Measurements from ENCODE around the gene INHBB.
"Not testable (repeated sequence)": the region's sequence is repeated elsewhere in the genome, so short reads cannot be mapped to it uniquely, and the experiment has no call there.

INHBB gene

DNA sequence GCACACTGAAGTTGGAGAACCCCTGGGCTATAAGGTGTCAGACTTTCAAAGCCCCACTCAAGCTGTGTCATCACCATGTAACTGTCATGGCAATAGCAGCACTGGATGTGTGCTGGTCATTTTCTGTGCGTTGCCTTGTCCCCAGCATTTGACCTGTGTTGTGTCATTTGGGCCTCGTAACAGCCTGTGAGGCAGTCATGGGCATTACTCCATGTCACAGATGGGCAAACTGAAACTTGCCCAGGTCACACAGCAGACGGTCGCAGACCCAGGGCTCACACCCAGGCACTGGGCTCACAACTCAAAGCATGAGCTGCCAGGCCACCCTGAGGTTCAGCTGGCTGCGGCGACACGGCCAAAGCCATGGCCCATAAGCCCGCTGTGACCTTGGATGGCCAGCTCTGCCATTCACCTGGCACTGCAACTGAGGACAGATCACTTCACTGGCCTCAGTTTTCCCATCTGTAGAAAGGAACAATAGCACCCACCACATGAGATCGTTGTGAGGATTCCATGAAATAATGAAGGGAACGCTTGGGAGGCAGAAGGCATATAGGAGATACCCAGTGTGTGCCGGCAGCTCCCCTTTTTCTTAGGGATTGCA, 36.7 kb downstream of the INHBB start:
- DNase-seq (ENCODE audit: low read depth) = no peak

- no peak for DNase-seq (ENCODE audit: low read depth)
Measured at GRCh38 chr2:120383191-120383590, 37.3 kb downstream of the INHBB start.

- DNase-seq (ENCODE audit: low read depth) = no peak
Measured at GRCh38 chr2:120383631-120384340, 37.9 kb downstream of the INHBB start.

DNA sequence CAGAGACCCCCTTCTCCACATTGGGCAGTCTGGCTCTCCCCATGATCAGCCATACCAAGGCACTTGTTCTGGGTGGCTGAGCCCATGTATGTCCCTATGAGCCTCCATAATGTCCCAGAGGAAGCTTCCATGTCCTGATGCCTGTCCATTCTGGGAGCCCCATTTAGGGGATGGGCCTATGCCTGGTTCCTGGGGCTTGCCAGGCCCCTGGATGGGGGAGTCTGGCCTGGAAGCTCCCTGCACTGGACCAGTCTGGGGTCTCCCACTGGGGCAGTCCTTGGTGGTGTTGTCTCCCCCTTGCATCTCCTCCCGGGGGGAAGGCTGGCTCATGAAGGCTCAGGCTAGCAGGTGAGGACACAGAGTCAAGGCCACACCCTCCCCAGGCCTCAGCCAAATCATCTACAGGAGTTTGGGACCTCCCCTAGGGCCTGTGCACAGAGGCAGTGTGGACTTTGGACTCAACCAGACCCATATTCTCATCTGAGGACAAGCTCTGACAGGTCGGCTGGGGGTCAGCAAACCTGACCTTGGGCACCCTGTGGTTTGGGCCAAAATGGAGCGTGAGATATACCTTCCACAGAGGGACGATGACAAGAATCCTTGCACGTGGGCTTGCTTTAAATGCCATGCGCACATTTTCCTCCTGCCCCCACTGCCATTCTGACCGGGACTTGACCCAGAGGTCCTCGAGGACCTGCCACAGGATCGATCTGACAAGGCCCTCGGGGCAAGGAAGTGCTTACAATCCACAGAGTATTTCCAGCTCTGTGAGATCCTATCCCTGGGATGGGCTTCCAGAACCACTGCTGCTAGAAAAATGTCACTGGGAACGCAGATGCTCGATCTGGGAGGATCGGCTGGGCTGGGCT, 38.8 kb downstream of the INHBB start:
- no peak for DNase-seq (ENCODE audit: low read depth)

DNA sequence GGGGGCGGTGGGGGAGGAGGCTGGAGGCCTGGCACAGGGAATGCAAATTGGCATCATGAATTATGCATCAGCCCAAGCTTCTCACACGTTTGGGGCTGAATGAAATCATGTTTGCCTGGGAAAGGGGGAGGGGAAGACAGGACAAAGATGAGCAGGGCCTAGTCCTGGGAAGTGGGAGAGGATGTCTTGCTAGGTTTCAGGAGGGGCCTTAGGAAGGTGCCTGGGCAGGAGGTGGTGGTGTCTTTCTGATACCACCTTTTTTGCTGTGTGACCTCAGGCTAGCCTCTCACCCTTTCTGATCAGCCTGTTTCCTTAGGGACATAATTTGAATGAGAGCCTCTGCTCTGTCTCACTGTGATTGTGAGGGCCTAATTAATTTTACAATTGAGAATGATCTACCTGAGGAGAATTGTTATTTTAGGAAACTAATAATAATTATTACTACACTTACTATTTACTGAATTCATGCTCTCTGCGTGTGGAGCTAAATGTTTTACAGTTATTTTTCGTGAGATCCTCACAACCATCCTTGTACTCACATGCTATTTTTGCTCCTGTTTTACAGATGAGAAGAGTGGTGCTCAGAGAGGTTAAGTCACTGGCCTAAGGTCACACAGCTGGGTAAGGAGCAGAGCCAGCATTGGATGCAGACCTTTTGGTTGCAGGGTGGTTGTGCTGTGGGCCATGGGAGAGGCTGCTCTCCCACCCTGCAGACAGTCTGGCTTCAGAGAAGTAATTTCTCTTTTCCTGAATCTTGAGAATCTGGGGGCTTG, 39.6 kb downstream of the INHBB start:
- no peak for DNase-seq (ENCODE audit: low read depth)

DNA sequence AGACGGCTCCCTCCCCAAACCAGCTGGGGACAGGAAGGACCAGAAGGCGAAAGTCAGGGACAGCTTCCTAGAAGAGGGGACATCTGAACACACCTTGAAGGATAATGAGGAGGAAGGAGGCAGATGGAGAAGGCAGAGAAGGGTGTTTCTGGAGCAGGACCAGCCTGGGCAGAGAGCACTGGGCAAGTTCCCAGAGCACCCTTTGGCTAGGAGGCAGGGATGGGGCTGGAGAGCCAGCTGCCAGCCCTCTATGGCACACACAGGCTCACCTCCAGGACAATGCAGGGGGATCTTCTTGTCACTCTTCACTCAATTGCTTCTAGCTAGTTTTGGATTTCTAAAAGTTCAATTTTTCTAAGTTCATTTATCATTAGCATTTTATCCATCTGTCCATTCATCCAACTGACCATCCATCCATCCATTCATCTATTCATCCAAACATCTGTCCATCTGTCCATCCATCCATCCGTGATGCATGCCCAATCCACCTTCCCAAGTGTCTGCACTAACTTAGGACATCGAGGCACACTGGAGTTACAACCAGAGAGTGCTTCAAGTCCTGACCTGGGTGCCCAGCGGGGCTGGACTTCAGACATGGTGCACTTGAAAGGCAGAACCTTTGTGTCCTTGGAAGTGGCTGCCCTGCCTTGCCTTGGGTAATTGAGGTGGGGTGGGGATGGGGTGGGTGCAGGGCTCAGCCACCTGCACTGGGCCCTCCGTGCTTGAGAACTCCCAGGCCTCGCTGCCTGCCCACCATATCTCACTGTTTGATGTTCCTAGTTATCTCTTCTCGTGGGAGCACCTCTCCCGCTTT, 42.5 kb downstream of the INHBB start:
- no peak for DNase-seq (ENCODE audit: low read depth)

- no peak for DNase-seq (ENCODE audit: low read depth)
Measured at GRCh38 chr2:120389036-120389391, 43.1 kb downstream of the INHBB start.

DNA sequence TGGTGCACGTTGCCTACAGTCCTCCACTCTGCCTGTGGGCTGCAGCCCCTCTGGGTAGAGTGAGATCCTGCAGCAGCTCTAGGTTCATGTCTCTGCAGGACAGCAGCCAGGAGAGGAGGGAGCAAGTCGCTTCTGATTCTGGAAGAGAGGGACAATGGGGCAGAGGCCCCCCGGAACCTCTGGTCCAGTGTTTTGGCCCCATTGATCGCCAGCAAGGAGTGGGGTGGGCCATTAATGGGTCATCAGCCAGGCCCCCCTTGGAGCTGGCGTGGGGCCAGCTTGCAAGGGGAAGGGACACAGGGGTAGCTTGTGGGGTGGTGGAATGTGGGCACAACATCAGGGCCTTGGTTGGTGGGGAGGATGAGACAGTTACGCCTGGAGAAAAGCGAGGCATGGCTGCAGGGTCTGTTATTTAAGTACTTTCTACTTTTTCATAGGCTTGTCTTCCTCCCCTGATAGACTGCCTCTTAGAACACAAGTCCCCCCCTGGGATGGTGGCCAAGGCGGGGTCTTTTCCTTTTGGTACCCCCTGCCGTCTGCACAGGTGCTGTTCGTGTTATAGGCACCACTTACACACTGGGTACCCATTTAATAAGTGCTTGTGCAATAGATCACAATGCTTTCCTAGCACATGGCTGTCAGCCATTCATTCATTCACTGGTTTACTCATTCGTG, 44.6 kb downstream of the INHBB start:
- no peak for DNase-seq (ENCODE audit: low read depth)

DNA sequence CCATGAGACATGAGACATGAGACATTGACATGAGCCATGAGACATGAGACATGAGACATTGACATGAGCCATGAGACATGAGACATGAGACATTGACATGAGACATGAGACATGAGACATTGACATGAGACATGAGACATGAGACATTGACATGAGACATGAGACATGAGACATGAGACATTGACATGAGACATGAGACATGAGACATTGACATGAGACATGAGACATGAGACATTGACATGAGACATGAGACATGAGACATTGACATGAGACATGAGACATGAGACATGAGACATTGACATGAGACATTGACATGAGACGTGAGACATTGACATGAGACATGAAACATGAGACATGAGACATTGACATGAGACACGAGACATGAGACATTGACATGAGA, 45.4 kb downstream of the INHBB start:
- not testable (repeated sequence) for DNase-seq (ENCODE audit: low read depth)

DNA sequence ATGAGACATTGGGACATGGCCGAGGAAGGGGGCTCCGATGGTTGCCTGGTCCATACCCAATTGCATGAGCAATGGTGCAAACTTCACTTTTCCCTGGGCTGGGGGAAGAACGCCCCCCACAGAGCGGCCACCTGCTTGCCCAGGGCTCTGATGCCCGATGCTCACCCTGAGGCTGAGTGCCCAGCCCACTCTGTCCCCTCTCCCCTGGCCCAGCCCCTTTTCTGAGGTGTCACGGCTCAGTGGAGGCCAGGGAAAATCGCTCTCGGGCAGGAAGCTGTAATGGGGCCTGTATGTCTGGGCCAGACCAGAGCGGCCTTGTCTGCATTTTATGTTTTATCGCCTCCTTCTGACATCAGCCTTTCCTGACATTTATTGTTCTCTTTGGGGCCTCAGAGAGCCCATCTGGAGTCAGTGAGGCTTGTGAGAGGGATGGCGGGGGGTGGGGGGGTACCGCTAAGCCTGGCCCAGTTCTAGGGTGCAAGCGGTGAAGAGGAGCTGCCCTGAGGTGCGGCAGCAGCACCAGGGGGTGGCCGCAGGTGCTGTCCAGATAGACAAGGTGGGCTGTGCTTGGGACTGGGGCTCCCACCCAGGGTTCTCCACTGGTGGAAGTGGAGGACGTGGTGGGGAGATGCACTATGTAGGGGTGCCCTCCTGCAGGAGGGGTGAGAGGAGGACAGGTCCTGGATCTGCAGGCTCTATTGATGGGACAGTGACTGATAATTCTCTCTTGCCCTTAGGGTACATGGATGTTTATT, 46.2 kb downstream of the INHBB start:
- DNase-seq (ENCODE audit: low read depth) = no peak

DNA sequence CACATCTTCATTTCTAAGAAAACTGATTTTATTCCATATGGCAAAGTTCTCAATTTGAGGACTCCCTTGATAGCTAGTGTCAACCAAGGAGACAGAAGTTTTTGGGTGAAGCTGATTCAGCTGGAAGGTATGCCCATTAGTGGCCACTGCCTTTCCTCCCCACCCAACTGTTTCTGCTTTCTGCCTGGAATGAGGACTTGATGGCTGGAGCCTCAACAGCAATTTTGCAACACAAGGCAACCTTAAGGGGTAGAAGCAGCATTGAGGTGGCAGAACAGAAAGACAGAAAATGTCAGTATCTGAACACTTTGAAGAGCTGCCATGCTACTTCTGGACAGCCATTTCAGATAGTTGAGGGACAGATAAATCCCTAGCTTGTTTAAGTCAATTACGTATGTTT, 47.0 kb downstream of the INHBB start:
- no peak for DNase-seq (ENCODE audit: low read depth)

DNA sequence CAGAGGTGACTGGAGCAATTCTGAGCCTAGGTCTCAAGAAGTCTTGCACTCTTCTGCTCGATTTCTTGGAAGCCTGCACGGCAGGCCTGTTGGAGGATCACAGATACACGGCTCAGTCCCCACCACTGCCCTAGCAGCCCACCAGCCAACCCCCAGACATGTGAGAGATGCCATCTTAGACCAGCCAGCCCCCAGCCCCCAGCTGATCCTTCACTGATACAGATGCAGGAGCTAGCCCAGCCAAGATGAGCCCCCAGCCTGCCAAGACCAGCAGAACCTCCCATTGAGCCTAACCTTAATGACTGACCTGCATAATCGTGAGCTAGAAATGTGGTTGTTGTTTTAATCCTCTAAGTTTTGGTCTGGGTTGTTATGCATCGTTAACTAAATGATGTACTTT, 47.5 kb downstream of the INHBB start:
- no peak for DNase-seq (ENCODE audit: low read depth)

DNA sequence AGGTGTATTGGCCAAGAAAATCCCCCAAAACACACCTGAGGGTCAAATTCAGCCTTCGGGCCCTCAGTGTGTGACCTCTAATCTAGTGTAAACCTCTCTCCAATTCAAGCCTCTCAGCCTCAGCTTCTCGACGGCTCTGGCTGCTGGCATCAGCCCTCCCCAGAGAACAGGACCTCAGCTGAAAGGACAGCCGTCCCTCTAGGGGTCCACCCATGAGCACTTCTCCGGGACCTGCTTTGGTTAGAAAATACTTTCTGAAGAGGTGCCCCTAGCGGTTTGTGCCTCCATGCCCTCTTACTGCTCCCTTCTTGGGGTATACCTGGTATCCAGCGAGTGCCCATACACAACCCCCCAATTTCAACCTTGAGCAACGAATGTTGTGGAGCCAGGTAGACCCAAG, 48.8 kb downstream of the INHBB start:
- no peak for DNase-seq (ENCODE audit: low read depth)

DNA sequence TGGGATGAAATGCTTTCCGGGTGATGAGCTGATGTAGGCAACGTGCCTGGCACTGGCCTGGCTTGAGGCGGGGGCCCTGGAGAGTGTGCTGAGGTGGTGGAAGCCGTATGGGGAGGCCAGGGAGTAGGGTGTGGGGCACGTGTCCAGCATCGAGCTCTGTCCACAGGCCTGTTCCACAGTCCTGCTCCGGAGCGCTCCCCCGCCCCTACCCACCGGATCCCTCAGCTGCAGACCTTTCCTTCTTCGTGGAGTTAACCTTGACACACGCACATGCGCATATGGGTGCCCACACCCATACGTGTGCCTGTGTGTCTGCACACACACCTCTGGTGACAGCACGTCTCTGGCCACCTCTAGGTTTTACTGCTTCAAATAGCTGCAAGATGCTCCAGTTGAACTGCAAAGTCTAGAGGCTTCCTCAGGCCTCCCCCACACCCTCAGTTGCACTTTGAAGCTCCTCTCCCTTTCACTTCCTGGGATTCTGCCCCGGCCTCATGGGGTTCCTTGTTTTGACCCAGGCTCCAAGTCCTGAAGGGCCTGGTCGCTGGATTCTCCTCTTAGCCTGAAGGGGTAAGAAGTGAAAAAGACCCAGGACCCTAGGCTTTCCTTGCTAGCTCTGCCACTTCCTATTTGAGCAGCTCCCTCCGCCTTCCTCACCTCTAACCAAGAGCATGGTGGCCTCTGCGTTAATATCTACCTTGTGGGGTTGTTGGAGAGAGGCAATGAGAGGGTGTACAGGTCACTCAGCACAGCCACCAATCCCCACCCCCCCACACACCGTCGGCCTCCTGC, 49.5 kb downstream of the INHBB start:
- no peak for DNase-seq (ENCODE audit: low read depth)

GRCh38 chr2:120396013-120396860, 50.3 kb downstream of the INHBB start:
- DNase-seq (ENCODE audit: low read depth) = peak; percentile 22

DNA sequence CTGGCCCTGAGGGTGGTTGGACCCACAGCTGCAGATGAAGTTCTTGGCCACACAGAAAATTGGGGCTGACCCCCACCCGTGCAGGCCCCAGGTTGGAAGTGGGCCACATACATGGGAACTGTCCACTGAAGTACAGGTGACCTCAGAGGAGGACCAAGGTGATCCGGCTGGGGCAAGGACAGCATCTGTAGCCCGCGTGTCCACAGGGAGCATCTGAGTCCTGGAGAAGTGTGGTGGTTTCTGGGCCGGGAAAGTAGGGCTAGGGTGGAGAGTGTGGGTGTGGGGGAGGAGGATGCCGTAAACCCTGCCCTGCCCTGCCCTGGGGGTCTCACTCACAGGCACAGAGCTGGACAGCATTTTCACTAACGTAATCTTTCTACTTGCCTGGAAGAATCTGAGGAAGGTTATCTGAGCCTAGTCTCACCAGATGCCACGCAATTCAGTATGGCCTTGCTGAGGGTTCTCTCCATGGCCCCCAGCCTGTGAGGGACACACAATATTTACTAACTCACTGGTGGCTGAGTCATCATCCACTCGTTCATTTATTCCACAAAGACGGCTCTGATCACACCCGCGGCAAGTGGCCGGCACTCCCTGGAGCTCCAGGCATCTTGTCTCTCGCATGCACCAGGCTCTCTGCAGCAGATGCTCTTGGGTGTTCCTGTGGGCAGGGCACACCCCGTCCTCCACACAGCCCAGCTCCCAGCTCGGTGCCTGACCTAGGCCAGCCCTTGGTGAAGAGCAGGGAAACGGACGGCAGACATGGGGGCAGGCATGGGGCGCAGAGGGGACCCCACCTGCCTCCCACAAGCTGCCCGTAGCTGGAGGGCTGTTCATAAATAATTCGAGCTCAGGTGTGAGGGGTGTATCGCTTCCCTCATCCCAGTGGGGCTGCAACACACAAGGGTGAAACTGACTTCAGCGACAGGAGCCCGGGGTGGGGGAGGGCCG, 51.2 kb downstream of the INHBB start:
- DNase-seq (ENCODE audit: low read depth) = peak; percentile 38
